GM12892 (cell line): ENCODE results near the gene CDH22.

Experiments used
- POLR2A ChIP-seq: IDR thresholded peaks from 2 replicates; pipeline ENCODE4 v1.6.1; 2011; ENCODE audit warnings: low read depth, low read length, control low read depth
- POLR2AphosphoS5 ChIP-seq: IDR thresholded peaks from 2 replicates; pipeline ENCODE4 v1.6.1; 2011; ENCODE audit warnings: low read depth, low read length, control low read depth
- TAF1 ChIP-seq: IDR thresholded peaks from 2 replicates; pipeline ENCODE4 v1.6.1; 2011; ENCODE audit warnings: low read depth, mild to moderate bottlenecking, control low read depth, low read length, borderline replicate concordance

DNA sequence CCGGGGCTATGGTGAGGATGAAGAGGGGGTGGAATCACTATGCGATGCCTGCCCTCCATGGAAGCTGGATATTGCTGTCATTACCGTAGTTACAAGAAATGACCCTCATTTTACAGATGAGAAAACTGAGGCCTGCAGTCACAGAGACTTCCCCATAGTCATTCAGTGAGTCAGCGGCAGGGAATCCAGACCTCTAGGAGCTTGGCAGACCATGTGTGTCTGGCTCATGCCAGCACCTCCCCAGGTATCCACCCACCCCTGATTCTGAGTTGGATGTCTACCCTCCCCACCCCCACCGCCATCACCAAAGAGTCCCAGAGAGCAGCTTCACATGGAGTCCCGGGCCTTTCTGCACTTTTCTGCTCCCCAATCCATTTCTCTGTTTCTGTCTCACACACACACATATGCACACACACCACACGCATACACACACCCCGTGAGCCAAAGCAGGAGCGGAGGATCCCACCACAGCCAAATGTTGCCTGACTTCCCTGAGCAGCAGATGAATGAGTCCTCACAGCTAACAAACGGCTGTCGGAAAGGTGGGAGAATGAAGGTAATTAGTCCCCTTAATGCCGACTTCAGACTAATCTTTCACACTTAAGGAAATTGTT, 24.8 kb downstream of the CDH22 start:
- TF ChIP-seq POLR2AphosphoS5 (no peak), POLR2A (no peak), TAF1 (no peak)
